A549 (cell line): ENCODE results near the gene ULK4. TPM values are rescaled to one million over a fixed set of nuclear protein-coding genes. Genes with fewer than 3 reads are reported as not detected.

Experiments
- ATAC-seq, 2 experiments: fragments of 200-7000 bp in 1 of 2; fragments of >200 bp in 1 of 2; cut with Nextera tagmentation in 1 of 2; cut with Tn5 transposase in 1 of 2; 3 replicates each; pipeline versions ENCODE4 v1.8.0 to v1.9.1; 2018 to 2020; ENCODE audit warnings: mild to moderate bottlenecking in 1 of 2, moderate library complexity in 1 of 2
- CTCF ChIA-PET: fragments of 300-600 bp; sonication (Branson Sonifier 250); formaldehyde crosslinking; extraction: SDS; loops from one replicate; lab custom pipeline; 2021; ENCODE audit warnings: antibody characterized with exemption, inconsistent platforms; lab: Yijun Ruan, JAX
- POLR2A ChIA-PET: fragments of 350-600 bp; formaldehyde crosslinking; extraction: SDS; loops from one replicate; lab custom pipeline; 2021; ENCODE audit warnings: antibody characterized with exemption, inconsistent platforms; lab: Yijun Ruan, JAX
- DNase-seq, 2 experiments: peaks; one replicate each; pipeline versions ENCODE4 v3.0.0 to v3.0.0-alpha.2; 2011 to 2016; ENCODE audit warnings: low read depth in 1 of 2, low spot score in 1 of 2
- FAIRE-seq: peaks from 2 replicates; lab custom pipeline; 2011; peaks lifted over from hg19 to GRCh38; lab: Jason Lieb, UNC
- H3K27ac ChIP-seq, 2 experiments: fragments of >200 bp; sonication (Bioruptor Twin); formaldehyde crosslinking; 3 replicates each; pipeline ENCODE4 v1.5.1; 2016 to 2017
- H3K4me1 ChIP-seq: fragments of >200 bp; sonication (Bioruptor Twin); formaldehyde crosslinking; 3 replicates; pipeline ENCODE4 v1.6.1; 2016
- H3K4me2 ChIP-seq: fragments of >200 bp; sonication (Bioruptor Twin); formaldehyde crosslinking; 3 replicates; pipeline ENCODE4 v1.6.1; 2016
- H3K4me3 ChIP-seq: fragments of >200 bp; sonication (Bioruptor Twin); formaldehyde crosslinking; 3 replicates; pipeline ENCODE4 v1.5.1; 2016
- H3K9me3 ChIP-seq: fragments of >200 bp; sonication (Bioruptor Twin); formaldehyde crosslinking; 3 replicates; pipeline ENCODE4 v1.6.1; 2016
- BCL3 ChIP-seq: fragments of >200 bp; sonication (Bioruptor Twin); formaldehyde crosslinking; IDR thresholded peaks from 3 replicates; pipeline ENCODE4 v1.6.1; 2016
- CBX2 ChIP-seq: fragments of 200-600 bp; sonication (generic); IDR thresholded peaks from 2 replicates; pipeline ENCODE4 v1.6.1; 2016; ENCODE audit warnings: low read depth, mild to moderate bottlenecking, borderline replicate concordance
- CHD2 ChIP-seq: fragments of 150-350 bp; IDR thresholded peaks from 2 replicates; pipeline ENCODE4 v1.6.1; 2014; ENCODE audit warnings: low read length; ENCODE audit not compliant: partially characterized antibody
- E2F6 ChIP-seq: IDR thresholded peaks from 2 replicates; pipeline ENCODE4 v1.6.1; 2012; ENCODE audit warnings: low read depth, borderline replicate concordance
- EHF ChIP-seq: fragments of 250-450 bp; sonication (Bioruptor Pico); IDR thresholded peaks from 2 replicates; pipeline ENCODE4 v1.5.0; 2020; ENCODE audit warnings: mild to moderate bottlenecking
- EHMT2 ChIP-seq: fragments of 200-600 bp; sonication (generic); IDR thresholded peaks from 2 replicates; pipeline ENCODE4 v1.6.1; 2016; ENCODE audit warnings: antibody characterized with exemption, low read depth, mild to moderate bottlenecking, moderate library complexity
- EP300 ChIP-seq, 2 experiments: fragments of >200 bp; sonication (Bioruptor Twin); formaldehyde crosslinking; IDR thresholded peaks; 2 replicates in 1 of 2; 3 replicates in 1 of 2; pipeline ENCODE4 v1.6.1; 2016 to 2017
- HDAC2 ChIP-seq: fragments of 200-600 bp; sonication (generic); IDR thresholded peaks from 2 replicates; pipeline ENCODE4 v1.6.1; 2016
- HES2 ChIP-seq: fragments of >200 bp; sonication (Bioruptor Twin); formaldehyde crosslinking; IDR thresholded peaks from 2 replicates; pipeline ENCODE4 v1.6.1; 2016
- HOXB13 ChIP-seq: fragments of 250-450 bp; sonication (Bioruptor Pico); IDR thresholded peaks from 2 replicates; pipeline ENCODE4 v1.5.0; 2020; ENCODE audit warnings: low read depth, mild to moderate bottlenecking, moderate library complexity
- HOXB5 ChIP-seq: fragments of 250-450 bp; sonication (Bioruptor Pico); IDR thresholded peaks from 2 replicates; pipeline ENCODE4 v1.5.0; 2020; ENCODE audit warnings: mild to moderate bottlenecking, moderate library complexity
- JUN ChIP-seq, 2 experiments: fragments of >200 bp; sonication (Bioruptor Twin); formaldehyde crosslinking; IDR thresholded peaks; 2 replicates in 1 of 2; 3 replicates in 1 of 2; pipeline ENCODE4 v1.6.1; 2016 to 2017
- JUNB ChIP-seq: fragments of >200 bp; sonication (Bioruptor Twin); formaldehyde crosslinking; IDR thresholded peaks from 2 replicates; pipeline ENCODE4 v1.6.1; 2016
- KDM1A ChIP-seq: fragments of 200-600 bp; sonication (generic); IDR thresholded peaks from 2 replicates; pipeline ENCODE4 v1.6.1; 2016; ENCODE audit warnings: low read depth, mild to moderate bottlenecking
- MAX ChIP-seq: IDR thresholded peaks from 2 replicates; pipeline ENCODE4 v1.6.1; 2012
- MYC ChIP-seq: IDR thresholded peaks from 2 replicates; pipeline ENCODE4 v1.6.1; 2012; ENCODE audit warnings: mild to moderate bottlenecking, inconsistent platforms, low read length, improper control_type of control experiment, borderline replicate concordance
- NPAS2 ChIP-seq: fragments of 250-450 bp; sonication (Bioruptor Pico); IDR thresholded peaks from 2 replicates; pipeline ENCODE4 v1.8.0; 2022; ENCODE audit warnings: mild to moderate bottlenecking, moderate library complexity, borderline replicate concordance
- RAD21 ChIP-seq, 2 experiments: fragments of >200 bp in 1 of 2; sonication (Bioruptor Twin) in 1 of 2; formaldehyde crosslinking in 1 of 2; IDR thresholded peaks in 1 of 2; conservative IDR thresholded peaks in 1 of 2; 2 replicates in 1 of 2; 3 replicates in 1 of 2; pipeline ENCODE4 v1.6.1; 2012 to 2018; ENCODE audit warnings: inconsistent platforms in 1 of 2
- RFX5 ChIP-seq: fragments of 450-650 bp; IDR thresholded peaks from 2 replicates; pipeline ENCODE4 v1.7.1; 2014; ENCODE audit warnings: antibody characterized with exemption, mild to moderate bottlenecking, moderate library complexity
- SMC3 ChIP-seq: fragments of >200 bp; sonication (Bioruptor Twin); formaldehyde crosslinking; IDR thresholded peaks from 3 replicates; pipeline ENCODE4 v1.6.1; 2018; ENCODE audit warnings: inconsistent platforms
- TP53 ChIP-seq: fragments of 250-450 bp; sonication (Bioruptor Pico); IDR thresholded peaks from 2 replicates; pipeline ENCODE4 v1.5.0; 2021; ENCODE audit warnings: mild to moderate bottlenecking, moderate library complexity
- ZC3H11A ChIP-seq: fragments of 450-650 bp; IDR thresholded peaks from 2 replicates; pipeline ENCODE4 v1.6.1; 2014; ENCODE audit warnings: antibody characterized with exemption, mild to moderate bottlenecking
- ZFP36 ChIP-seq: fragments of 450-650 bp; IDR thresholded peaks from 2 replicates; pipeline ENCODE4 v1.6.1; 2014; ENCODE audit warnings: borderline replicate concordance; ENCODE audit not compliant: partially characterized antibody
- ZNF302 ChIP-seq: fragments of 250-450 bp; sonication (Bioruptor Pico); IDR thresholded peaks from 2 replicates; pipeline ENCODE4 v1.9.0; 2021; ENCODE audit warnings: inconsistent platforms, mild to moderate bottlenecking, moderate library complexity
- WGBS: methylation state at CpG from one replicate; pipeline ENCODE4 v1.1.6; 2017; ENCODE audit errors: missing lambda C conversion rate; 5-methylcytosine and 5-hydroxymethylcytosine counted together
- polyA plus RNA-seq, 4 experiments: library from polyadenylated mRNA; depleted of rRNA in 3 of 4; stranded (reverse); fragments of >200 nt; fragmentation: RNase III in 1 of 4; extraction: RNeasy Plus Mini Kit Qiagen cat#74134 plus additional on column Dnase treatment in 1 of 4; gene quantifications; 2 replicates in 3 of 4; 3 replicates in 1 of 4; pipeline ENCODE4 v1.2.3, GENCODE V29; 2011 to 2017

ULK4 gene
- polyA plus RNA-seq, 2 of the 4 experiments (the other 2 are of a cell fraction): 4.9 to 7.7 TPM

DNA sequence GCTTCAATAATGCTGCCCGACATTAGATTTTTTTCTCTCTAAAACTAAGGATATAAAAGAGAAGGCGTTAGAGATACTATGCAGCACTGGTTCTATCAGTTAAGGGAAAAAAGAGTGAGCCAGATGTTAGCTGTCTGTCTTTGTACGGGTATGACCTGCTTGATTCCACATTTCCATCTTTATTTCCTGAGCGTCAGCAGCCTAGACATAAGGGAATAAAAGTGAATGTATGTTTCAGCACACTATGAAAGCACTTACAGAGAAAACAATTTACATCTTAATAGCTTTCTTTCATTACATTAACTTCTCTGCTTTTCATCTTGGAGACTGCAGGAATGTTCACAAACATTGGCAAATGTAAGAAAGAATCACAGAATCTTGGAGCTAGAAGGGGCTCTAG, 443.3 kb downstream of the ULK4 start:
- 40% methylated on average over 4 of the region's 4 CpGs for WGBS
- DNase-seq: no peak
- Histone ChIP-seq H3K4me1 (no peaks in the 10 kb centered on the region), H3K4me3 (no peak overlapping the region), H3K9me3 (no peaks in the 10 kb centered on the region), H3K27ac (no peak overlapping the region), H3K4me2 (no peak overlapping the region)
- TF ChIP-seq KDM1A: no peak
- TF ChIP-seq RFX5: no peak
- no peak for TF ChIP-seq EP300 (IDR thresholded peaks at IDR 0.05)
- TF ChIP-seq EHMT2: no peak
- no peak for TF ChIP-seq HDAC2
- TF ChIP-seq NPAS2 (CRISPR knock-in tag): no peak
- TF ChIP-seq ZNF302 (CRISPR knock-in tag): no peak
- TF ChIP-seq ZC3H11A: no peak
- no peak for TF ChIP-seq SMC3
- no peak for TF ChIP-seq CBX2
- CTCF ChIA-PET: no interaction called here
- POLR2A ChIA-PET: no interaction called here
- ATAC-seq: no peak
- FAIRE-seq: no peak

DNA sequence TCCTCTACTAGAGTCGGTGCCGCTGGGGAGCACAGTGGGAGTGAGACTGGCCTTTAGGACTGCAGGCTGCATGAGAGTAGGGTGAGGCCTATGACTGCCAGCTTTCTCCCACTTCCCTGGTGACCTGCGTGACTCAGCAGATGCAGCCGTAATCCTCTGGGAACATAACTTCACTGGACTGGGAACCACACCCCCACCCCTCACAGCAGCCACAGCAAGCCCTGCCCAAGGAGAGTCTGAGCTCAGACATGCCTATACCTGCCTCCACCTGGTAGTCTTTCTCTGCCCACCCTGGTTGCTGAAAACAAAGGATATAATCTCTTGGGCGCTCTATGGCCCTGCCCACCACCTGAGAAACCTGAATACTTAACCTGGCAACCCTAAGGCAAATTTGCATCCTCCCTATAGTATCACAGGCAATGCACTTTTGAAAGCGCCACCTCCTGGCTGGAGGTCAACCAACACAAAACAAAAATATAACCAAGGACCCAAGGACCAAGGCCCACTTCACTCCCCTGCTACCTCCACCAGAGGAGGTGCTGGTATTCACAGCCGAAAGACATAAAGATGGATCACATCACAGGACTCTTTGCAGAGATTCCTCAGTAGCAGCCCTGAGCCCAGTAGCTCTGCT, 453.7 kb downstream of the ULK4 start:
- no peak for TF ChIP-seq MYC
- TF ChIP-seq CBX2: no peak
- TF ChIP-seq HES2: no peak
- no peak for TF ChIP-seq CHD2
- no peak for TF ChIP-seq EP300 (IDR thresholded peaks at IDR 0.05)
- TF ChIP-seq JUNB: no peak
- no peak for TF ChIP-seq EHF
- no peak for TF ChIP-seq BCL3
- TF ChIP-seq RAD21 (conservative IDR thresholded peaks at IDR 0.05 in 1 of 2, IDR thresholded peaks at IDR 0.05 in 1 of 2): no peak
- no peak for TF ChIP-seq HOXB13 (CRISPR knock-in tag)
- no peak for TF ChIP-seq MAX
- no peak for TF ChIP-seq HDAC2
- TF ChIP-seq TP53 (CRISPR knock-in tag): no peak
- no peak for TF ChIP-seq E2F6
- no peak for TF ChIP-seq KDM1A
- no peak for TF ChIP-seq ZFP36
- no peak for TF ChIP-seq HOXB5 (CRISPR knock-in tag)
- no peak for TF ChIP-seq JUN (IDR thresholded peaks at IDR 0.05)
- TF ChIP-seq, all 56 proteins: peak for 0
- WGBS: 85% methylated on average over 4 of the region's 7 CpGs
- Histone ChIP-seq H3K4me1 (no peaks in the 10 kb centered on the region), H3K4me3 (no peak overlapping the region), H3K9me3 (peaks cover 6% of the 10 kb centered on the region; the same call in 1 of the 3 replicates), H3K4me2 (no peak overlapping the region), H3K27ac (peak overlapping the region in 1 of 2 experiments; percentile 45; a peak in 1 of 6 replicates)
- ATAC-seq (peak in 1 of 2 experiments; percentile 40; a peak in 2 of 6 replicates), FAIRE-seq (no peak), DNase-seq (peak in 1 of 2 experiments; percentile 38)
- ChIA-PET CTCF (no interaction called here), POLR2A (no interaction called here)
